ENCODE results near the gene ROBO2.

Gene ROBO2

DNA sequence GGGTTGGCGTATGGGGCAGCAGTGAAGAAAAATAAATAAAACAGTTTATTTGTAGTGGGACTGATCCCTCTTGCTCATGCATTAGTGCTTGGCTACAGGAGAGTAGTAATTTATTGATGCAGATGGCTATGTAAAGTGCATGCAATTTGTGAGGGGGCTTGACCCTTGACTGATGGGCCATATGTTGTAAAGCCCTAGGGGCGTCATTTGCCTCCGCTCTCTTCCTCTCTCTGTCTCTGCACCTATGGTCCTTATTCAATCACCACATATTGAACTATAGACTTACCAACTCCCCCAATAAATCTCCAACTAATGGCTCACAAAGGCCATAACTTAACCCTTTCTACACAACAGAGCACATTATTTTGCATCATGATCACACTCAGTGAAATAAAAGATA lies 227.7 kb downstream of the ROBO2 start:
- no peak for DNase-seq

GRCh38 chr3:77271306-77271705 lies 231.4 kb downstream of the ROBO2 start:
- DNase-seq = no peak

DNA sequence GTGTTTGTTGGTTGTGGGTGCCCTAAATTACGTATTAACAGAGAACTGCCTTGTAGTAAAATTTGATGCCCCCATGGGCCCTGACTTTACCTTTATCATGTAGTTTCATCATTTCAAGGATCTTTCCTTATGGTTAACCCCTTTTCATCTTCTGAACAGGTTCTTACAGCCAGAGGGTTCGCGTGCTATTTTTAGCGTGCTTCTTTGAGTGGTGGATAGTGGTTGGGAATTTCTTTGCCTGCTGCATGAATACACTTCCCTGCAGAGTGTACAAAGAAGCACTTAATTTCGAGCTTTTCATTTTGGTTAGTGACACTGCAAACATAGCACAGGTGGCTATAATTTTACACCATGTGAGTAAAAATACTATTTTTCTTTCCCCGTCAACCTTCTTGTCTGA lies 231.8 kb downstream of the ROBO2 start:
- no peak for DNase-seq

DNA sequence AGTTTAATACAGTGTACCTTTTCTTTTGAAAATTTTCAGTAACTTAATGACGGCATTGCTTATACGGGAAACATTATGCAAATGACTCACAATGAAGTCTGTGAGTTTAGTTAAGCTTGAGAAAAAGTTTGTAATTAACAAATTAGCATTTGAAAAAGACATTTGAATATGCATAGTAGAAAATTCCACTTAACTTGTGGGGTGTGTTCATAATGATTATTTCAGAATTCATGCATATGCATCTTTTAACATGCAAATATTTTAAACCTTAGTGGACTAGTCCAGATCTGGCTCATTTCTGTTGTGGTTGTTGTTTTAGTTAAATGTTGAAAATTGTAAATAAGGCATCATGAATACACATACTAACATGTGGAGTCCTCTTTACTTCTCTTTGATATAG lies 239.4 kb downstream of the ROBO2 start:
- no peak for DNase-seq

GRCh38 chr3:77281721-77282120 lies 241.8 kb downstream of the ROBO2 start:
- no peak for DNase-seq

- no peak for DNase-seq
Measured at GRCh38 chr3:77283108-77283507, 243.2 kb downstream of the ROBO2 start.

GRCh38 chr3:77288348-77288747 lies 248.4 kb downstream of the ROBO2 start:
- DNase-seq = no peak

- no peak for DNase-seq
Measured at GRCh38 chr3:77296527-77296926, 256.6 kb downstream of the ROBO2 start.

DNA sequence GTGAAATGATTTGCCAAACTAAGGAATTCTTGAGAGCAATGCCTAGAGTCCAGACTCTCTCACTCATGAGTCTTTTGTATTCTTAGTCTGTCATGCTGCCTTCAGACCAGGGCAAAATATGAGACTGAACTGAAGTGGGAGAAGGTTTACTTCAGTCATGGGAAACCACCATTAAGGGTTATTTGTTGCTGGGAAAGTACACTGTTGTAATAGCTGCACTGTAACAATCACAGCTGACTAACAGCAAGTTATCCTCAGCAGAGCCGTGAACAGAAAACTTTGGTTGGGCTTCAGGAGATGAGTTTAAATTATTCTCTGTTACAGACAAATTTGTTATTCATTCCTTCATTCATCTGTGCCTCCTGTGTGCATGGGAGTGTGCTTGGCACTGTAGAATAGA lies 258.5 kb downstream of the ROBO2 start:
- no peak for DNase-seq

DNA sequence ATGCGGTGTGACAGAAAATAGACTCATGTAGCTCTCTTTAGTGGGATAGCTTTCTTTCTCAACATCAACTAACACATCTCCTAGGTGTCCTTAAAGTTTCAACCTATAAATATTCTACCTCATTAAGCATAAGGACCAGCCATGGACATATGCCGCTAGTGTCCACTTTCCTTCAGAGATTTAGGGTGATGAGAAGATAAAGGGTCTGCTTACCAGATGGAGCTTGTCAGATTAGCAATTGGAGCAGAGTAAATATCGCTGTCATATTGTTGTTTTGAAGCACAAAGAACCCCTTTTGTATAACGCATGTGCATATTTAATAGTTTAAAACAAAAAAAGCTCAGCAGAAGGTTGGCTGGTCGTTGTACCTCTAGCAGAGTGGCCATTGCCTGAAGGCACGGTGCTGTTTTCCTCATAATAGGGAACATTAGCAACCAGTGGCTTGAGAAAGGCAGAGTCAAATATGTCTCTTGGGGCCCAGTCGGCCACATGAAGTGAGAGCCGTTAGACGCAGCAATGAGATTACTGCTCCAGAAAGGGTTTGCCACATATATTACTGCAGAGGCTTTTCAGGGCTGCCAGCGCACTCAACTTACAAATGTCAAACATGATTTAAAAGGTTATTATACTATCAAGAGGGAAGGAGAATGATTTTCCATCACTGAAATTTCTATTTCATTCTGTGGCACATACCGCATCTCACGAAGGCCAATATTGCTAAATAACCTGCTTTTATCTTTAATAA lies 264.2 kb downstream of the ROBO2 start:
- DNase-seq = no peak

GRCh38 chr3:77304700-77305021 lies 264.8 kb downstream of the ROBO2 start:
- DNase-seq = no peak

DNA sequence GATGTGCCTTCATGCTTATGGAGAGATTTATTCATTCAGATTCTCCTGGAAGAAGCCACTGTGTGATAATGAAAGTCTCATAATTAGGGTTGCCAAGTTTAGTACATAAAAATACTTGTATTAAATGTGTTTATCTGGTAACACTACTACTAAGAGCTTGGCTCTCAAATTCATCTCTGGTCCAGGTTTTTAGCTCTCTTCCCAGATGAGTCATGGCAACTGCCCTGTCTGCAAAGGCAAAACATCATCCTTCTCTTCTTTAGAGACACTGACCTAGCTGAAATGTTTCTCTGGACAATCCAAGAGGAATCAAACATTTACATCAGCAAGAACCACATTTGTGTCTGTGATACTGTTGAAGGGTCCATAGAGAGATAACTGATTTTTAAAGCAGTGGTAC lies 269.6 kb downstream of the ROBO2 start:
- DNase-seq = no peak

DNA sequence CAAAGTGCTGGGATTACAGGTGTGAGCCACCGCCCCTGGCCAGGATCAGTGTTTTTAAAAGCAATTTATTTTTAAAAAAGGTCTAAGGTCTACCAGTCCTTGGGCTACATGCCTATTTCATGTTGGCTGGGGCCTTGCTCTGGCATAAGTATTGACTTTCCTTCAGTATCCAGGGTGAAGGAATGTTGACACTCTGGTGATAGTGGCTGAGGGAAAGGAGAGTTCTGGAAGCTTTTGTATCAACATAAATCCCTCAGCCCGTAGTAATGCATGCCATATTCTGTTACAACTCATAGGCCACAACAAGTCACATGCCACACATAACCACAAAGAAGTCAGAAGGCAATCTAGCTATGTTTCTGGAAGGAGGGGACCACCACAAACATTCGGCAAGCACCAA lies 273.9 kb downstream of the ROBO2 start:
- DNase-seq = no peak

GRCh38 chr3:77319711-77320110 lies 279.8 kb downstream of the ROBO2 start:
- no peak for DNase-seq

DNA sequence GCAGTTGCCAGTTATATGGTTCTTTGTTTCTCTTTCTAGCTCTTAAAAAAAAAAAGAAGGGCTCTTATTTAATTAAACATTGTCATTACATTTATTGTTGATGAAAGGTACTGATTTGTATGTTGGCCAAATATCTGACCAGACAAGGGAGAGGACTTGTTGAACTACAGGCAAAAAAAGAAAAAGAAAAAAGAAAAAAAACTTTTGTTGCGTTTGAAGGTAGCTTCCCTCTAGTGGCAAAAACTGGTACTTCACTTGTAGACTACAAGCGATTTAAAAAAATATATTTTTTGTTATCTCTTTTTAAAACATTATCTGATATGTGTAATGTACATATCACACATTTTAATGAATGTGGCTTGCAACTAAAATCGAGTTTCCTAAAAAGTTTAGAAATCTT lies 280.6 kb downstream of the ROBO2 start:
- no peak for DNase-seq

DNA sequence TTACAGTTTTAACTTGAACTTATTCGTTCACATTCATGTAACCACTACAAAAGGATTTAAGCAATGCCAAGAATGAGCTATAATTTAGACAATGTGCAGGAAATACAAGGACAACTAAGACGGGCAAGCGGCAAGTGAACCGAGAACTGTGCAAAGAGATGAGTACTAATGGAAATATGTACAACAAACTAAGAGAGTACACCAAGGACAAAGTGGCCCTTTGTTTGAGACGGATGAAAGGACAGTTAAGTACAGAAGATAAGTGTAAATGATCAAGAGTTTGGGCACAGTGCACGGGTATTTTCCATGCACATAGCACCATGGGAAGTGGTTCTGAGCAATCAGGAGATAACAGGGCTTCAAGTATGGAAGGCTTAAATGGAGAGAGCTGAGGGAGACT lies 281.7 kb downstream of the ROBO2 start:
- no peak for DNase-seq

DNA sequence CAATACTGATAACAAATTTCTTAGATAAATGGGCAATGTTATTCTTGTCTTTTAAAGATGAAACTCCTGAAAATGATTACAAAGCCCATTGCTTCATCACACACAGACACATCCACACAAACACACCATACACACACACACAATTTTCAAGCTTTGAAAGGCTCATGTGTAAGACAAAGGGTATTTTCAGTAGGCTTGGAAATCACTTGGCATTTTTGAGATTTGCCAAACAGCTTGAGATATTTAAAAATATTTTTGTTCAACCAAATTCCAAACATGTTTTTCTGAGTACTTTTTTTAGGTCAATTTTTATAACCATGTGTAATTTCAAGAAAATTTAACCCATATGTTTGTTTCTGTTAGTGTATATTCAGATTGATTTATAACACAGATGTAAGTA lies 283.7 kb downstream of the ROBO2 start:
- DNase-seq = no peak

DNA sequence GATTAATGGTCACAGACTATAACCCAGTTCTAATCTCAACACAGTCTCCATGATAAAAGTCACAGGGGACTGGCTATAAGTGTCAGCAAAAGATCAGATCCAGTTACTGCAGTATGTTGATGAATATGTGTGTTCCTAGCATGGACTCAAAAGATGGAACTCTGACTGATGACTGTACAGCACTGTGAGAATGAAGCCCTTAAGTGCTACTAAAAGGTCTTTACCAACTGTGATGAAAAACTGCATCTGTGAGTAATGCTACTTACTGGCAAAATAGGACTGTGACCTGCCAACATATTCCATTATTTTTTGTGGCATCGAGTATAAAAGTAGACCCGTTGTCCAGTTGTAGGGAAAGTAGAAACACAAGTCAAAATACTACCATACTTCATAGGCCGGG lies 284.2 kb downstream of the ROBO2 start:
- DNase-seq = no peak

DNA sequence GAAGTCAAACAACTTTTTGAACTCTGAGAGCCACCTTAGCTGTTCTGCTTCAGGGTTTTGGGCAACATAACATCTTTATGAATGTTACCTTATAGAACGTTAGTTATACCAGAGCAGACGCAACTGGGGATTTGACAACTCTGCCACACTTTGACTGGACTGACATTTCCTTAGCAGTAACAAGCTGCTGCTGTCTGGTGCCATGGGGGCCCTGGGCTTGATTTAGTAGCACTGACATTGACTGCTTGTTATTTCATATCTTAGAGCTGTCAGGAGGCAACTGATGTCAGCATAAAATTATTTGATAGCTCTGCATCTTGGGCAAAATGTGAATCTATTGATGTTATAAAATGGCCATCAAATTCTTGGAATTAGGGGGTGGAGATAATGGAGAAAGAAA lies 285.4 kb downstream of the ROBO2 start:
- DNase-seq = no peak

GRCh38 chr3:77325702-77326101 lies 285.8 kb downstream of the ROBO2 start:
- DNase-seq = no peak

DNA sequence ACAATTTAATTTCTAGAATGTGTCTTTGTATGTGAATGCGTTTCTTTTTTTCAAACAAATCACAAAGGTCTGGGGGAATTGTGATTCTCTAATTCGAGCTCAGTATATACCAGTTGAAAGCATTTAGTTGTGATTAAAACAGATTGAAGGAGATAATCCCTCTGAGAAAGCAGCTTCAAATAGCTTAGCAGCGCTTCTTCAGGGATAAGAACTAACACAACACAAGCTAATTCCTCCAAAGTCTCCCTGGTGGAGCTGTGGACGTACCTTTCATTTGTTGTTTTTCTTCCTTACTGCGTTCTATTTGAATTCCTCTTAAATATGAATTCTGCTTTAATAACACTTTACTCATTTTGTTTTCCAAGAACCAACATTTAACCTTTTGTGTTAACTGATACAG lies 286.7 kb downstream of the ROBO2 start:
- no peak for DNase-seq

GRCh38 chr3:77328690-77329089 lies 288.8 kb downstream of the ROBO2 start:
- no peak for DNase-seq

- no peak for DNase-seq
Measured at GRCh38 chr3:77329116-77329515, 289.2 kb downstream of the ROBO2 start.

DNA sequence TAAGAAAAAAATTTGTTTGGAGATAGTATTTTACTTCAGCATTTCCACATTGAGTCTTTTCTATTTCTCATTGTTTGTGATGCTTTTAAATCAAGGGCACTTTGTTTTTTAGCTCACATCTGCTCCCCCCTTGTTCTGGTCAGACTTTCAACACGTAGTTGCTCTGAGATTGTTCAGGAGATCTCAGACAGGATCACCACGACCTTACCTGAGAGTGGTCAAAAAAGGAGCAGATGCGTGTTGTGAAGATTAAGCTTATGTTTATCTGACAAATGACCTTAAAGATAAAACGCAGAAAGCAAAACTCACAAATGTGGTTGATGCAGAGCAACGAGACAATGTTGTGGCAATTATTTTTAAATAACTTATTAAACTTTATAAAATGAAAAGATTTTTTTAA lies 298.3 kb downstream of the ROBO2 start:
- DNase-seq = no peak

- no peak for DNase-seq
Measured at GRCh38 chr3:77342027-77342426, 302.1 kb downstream of the ROBO2 start.

GRCh38 chr3:77342688-77343087 lies 302.8 kb downstream of the ROBO2 start:
- no peak for DNase-seq

All from NCI-H526 treated with DMSO at 0.1 percent for 48 hours (cell line).